Retinal pigment epithelial cell (primary cell): ENCODE measurements around the gene SDHC.

ENCODE experiments used
- DNase-seq: peaks from one replicate; pipeline ENCODE4 v3.0.0-alpha.2; 2010; ENCODE audit warnings: low read depth
- H3K4me3 ChIP-seq: 2 replicates; pipeline ENCODE4 v1.5.1; 2011; ENCODE audit warnings: mild to moderate bottlenecking, low read length, control low read depth, moderate library complexity
- CTCF ChIP-seq: conservative IDR thresholded peaks from 2 replicates; pipeline ENCODE4 v1.5.1; 2011; ENCODE audit warnings: low read depth, low read length, control low read depth, inconsistent platforms

SDHC gene

GRCh38 chr1:161335796-161336195 lies 21.6 kb downstream of the SDHC start:
- no peak overlapping the region for H3K4me3 ChIP-seq
- DNase-seq, result no peak
- no peak for TF ChIP-seq CTCF

- no peak for TF ChIP-seq CTCF
- no peak for DNase-seq
Observed at GRCh38 chr1:161342177-161342576, 28.0 kb downstream of the SDHC start.

GRCh38 chr1:161342821-161343220 lies 28.6 kb downstream of the SDHC start:
- H3K4me3 ChIP-seq, result no peak overlapping the region
- TF ChIP-seq CTCF, result no peak
- DNase-seq, result no peak

More at GRCh38 chr1:161342177-161342576, 28.0 kb downstream of the SDHC start:
- no peak overlapping the region for H3K4me3 ChIP-seq

GRCh38 chr1:161350671-161351070 lies 36.5 kb downstream of the SDHC start:
- H3K4me3 ChIP-seq, result no peak overlapping the region
- TF ChIP-seq CTCF, result no peak
- DNase-seq, result no peak

DNA sequence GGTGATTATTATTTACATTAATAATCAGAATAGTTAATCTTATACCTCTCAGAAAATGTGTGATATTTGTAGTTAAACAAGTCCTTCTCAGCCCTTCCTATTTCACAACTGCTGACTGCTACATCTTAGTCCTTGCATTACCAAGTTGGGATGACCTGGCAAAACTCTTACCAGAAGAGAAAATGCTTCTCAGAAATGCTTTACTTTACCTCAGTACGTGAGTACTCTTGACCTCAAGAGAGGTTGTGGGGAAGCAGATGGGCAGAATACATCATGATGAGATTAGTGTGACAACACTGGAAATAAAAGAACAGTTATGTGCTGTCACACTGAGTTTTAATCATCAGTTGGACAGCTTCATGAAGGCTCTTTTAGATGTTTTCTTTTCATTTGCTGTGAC lies 37.3 kb downstream of the SDHC start:
- DNase-seq, result no peak
- TF ChIP-seq CTCF, result no peak
- no peak overlapping the region for H3K4me3 ChIP-seq

DNA sequence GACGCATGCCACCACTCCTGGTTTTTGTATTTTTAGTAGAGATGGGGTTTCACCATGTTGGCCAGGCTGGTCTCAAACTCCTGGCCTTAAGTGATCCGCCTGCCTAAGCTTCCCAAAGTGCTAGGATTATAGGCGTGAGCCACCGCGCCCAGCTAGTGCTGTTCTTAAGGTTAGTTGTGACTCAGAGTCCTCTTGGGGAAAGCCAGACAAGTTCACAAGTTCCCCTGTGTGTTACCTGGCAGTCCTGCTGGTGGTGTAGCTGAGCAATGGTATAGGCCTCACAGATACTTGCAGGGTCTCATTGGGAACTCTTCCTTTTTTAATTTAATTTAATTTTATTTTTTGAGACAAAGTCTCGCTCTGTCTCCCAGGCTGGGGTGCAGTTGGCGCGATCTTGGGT lies 42.9 kb downstream of the SDHC start:
- no peak for DNase-seq
- no peak for TF ChIP-seq CTCF
- no peak overlapping the region for H3K4me3 ChIP-seq

DNA sequence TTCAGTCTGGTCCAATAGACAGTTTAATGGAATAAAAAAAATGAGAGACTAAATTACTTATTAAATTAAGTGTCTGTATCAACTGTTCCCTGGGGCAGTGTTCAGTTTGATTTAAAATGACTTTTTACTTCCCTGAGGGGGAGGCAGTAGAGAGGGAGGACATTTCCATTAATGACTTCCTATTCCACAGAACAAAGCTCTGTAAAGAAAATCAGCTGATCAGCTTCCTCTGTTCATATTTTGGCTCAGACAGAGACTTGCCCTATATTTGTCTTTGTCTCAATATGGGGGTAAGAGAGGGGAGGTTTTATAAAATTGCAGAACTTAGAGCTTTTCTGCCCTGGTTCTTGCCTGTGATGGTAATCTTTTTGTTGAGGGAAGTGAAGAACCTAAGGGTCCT lies 45.1 kb downstream of the SDHC start:
- no peak overlapping the region for H3K4me3 ChIP-seq
- TF ChIP-seq CTCF, result no peak
- no peak for DNase-seq
